Measurements from ENCODE around the gene TJP2.

Gene TJP2

GRCh38 chr9:69173891-69174615 is at the start of gene TJP2:
TJP2 (plus strand) TSS chr9:69174277; CDS start chr9:69174373, 96 bp downstream.
- Histone ChIP-seq H3K27me3 (ENCODE audit: insufficient read depth, low read length) (no peaks in the 10 kb centered on the region), H3K4me3 (ENCODE audit: low read depth, low read length) (peak within 1 kb of the TSS; percentile 89), H3K4me1 (ENCODE audit: control insufficient read depth, insufficient read depth, low read length, unreplicated experiment) (peaks cover 38% of the 10 kb centered on the region), H2AFZ (ENCODE audit: low read length, unreplicated experiment) (peak within 1 kb of the TSS; percentile 88), H3K36me3 (ENCODE audit: insufficient read depth, low read length) (no peaks in the 10 kb centered on the region), H3K27ac (ENCODE audit: low read depth, low read length) (peak within 1 kb of the TSS; percentile 92), H3K79me2 (ENCODE audit: control insufficient read depth, insufficient read depth, low read length, unreplicated experiment) (peaks cover 27% of the 10 kb centered on the region)

- Histone ChIP-seq H2AFZ (ENCODE audit: low read length, unreplicated experiment) (no peak overlapping the region), H3K27me3 (ENCODE audit: insufficient read depth, low read length) (no peaks in the 10 kb centered on the region), H3K4me1 (ENCODE audit: control insufficient read depth, insufficient read depth, low read length, unreplicated experiment) (peaks cover 23% of the 10 kb centered on the region), H3K36me3 (ENCODE audit: insufficient read depth, low read length) (no peaks in the 10 kb centered on the region), H3K79me2 (ENCODE audit: control insufficient read depth, insufficient read depth, low read length, unreplicated experiment) (no peaks in the 10 kb centered on the region), H3K4me3 (ENCODE audit: low read depth, low read length) (peak overlapping the region; percentile 2; the same call in 1 of the 2 replicates), H3K27ac (ENCODE audit: low read depth, low read length) (peak overlapping the region; percentile 12; the same call in 1 of the 2 replicates)
Observed at GRCh38 chr9:69130456-69131441, 43.3 kb upstream of the TJP2 start.

- H2AFZ ChIP-seq (ENCODE audit: low read length, unreplicated experiment), result no peak overlapping the region
- H3K4me1 ChIP-seq (ENCODE audit: control insufficient read depth, insufficient read depth, low read length, unreplicated experiment), result peaks cover 23% of the 10 kb centered on the region
- H3K79me2 ChIP-seq (ENCODE audit: control insufficient read depth, insufficient read depth, low read length, unreplicated experiment), result no peaks in the 10 kb centered on the region
- H3K27me3 ChIP-seq (ENCODE audit: insufficient read depth, low read length), result no peaks in the 10 kb centered on the region
- H3K36me3 ChIP-seq (ENCODE audit: insufficient read depth, low read length), result no peaks in the 10 kb centered on the region
- peak overlapping the region; percentile 2; the same call in 1 of the 2 replicates for H3K4me3 ChIP-seq (ENCODE audit: low read depth, low read length)
- peak overlapping the region; percentile 39 for H3K27ac ChIP-seq (ENCODE audit: low read depth, low read length)
Observed at GRCh38 chr9:69131682-69132081, 42.4 kb upstream of the TJP2 start.

- H3K4me1 ChIP-seq (ENCODE audit: control insufficient read depth, insufficient read depth, low read length, unreplicated experiment), result peaks cover 23% of the 10 kb centered on the region
- no peak overlapping the region for H2AFZ ChIP-seq (ENCODE audit: low read length, unreplicated experiment)
- H3K36me3 ChIP-seq (ENCODE audit: insufficient read depth, low read length), result no peaks in the 10 kb centered on the region
- H3K4me3 ChIP-seq (ENCODE audit: low read depth, low read length), result no peak overlapping the region
- H3K79me2 ChIP-seq (ENCODE audit: control insufficient read depth, insufficient read depth, low read length, unreplicated experiment), result no peaks in the 10 kb centered on the region
- no peaks in the 10 kb centered on the region for H3K27me3 ChIP-seq (ENCODE audit: insufficient read depth, low read length)
- H3K27ac ChIP-seq (ENCODE audit: low read depth, low read length), result peak overlapping the region; percentile 39
Observed at GRCh38 chr9:69132361-69132760, 41.7 kb upstream of the TJP2 start.

GRCh38 chr9:69134412-69134811 is 39.7 kb upstream of the TJP2 start:
- Histone ChIP-seq H3K36me3 (ENCODE audit: insufficient read depth, low read length) (no peaks in the 10 kb centered on the region), H3K27me3 (ENCODE audit: insufficient read depth, low read length) (no peaks in the 10 kb centered on the region), H3K27ac (ENCODE audit: low read depth, low read length) (no peak overlapping the region), H3K4me3 (ENCODE audit: low read depth, low read length) (no peak overlapping the region), H3K79me2 (ENCODE audit: control insufficient read depth, insufficient read depth, low read length, unreplicated experiment) (no peaks in the 10 kb centered on the region), H2AFZ (ENCODE audit: low read length, unreplicated experiment) (no peak overlapping the region), H3K4me1 (ENCODE audit: control insufficient read depth, insufficient read depth, low read length, unreplicated experiment) (peaks cover 23% of the 10 kb centered on the region)

- no peaks in the 10 kb centered on the region for H3K79me2 ChIP-seq (ENCODE audit: control insufficient read depth, insufficient read depth, low read length, unreplicated experiment)
- no peak overlapping the region for H2AFZ ChIP-seq (ENCODE audit: low read length, unreplicated experiment)
- no peaks in the 10 kb centered on the region for H3K36me3 ChIP-seq (ENCODE audit: insufficient read depth, low read length)
- H3K4me3 ChIP-seq (ENCODE audit: low read depth, low read length), result no peak overlapping the region
- H3K27me3 ChIP-seq (ENCODE audit: insufficient read depth, low read length), result no peaks in the 10 kb centered on the region
- H3K4me1 ChIP-seq (ENCODE audit: control insufficient read depth, insufficient read depth, low read length, unreplicated experiment), result peaks cover 13% of the 10 kb centered on the region
- H3K27ac ChIP-seq (ENCODE audit: low read depth, low read length), result no peak overlapping the region
Observed at GRCh38 chr9:69136185-69136584, 37.9 kb upstream of the TJP2 start.

- H3K4me1 ChIP-seq (ENCODE audit: control insufficient read depth, insufficient read depth, low read length, unreplicated experiment), result peaks cover 7% of the 10 kb centered on the region
- H3K4me3 ChIP-seq (ENCODE audit: low read depth, low read length), result no peak overlapping the region
- H3K27ac ChIP-seq (ENCODE audit: low read depth, low read length), result no peak overlapping the region
Observed at GRCh38 chr9:69136779-69137178, 37.3 kb upstream of the TJP2 start.

GRCh38 chr9:69137311-69137710 is 36.8 kb upstream of the TJP2 start:
- H3K36me3 ChIP-seq (ENCODE audit: insufficient read depth, low read length), result no peaks in the 10 kb centered on the region
- H3K4me1 ChIP-seq (ENCODE audit: control insufficient read depth, insufficient read depth, low read length, unreplicated experiment), result peaks cover 2% of the 10 kb centered on the region
- no peak overlapping the region for H3K4me3 ChIP-seq (ENCODE audit: low read depth, low read length)
- no peak overlapping the region for H2AFZ ChIP-seq (ENCODE audit: low read length, unreplicated experiment)
- H3K27me3 ChIP-seq (ENCODE audit: insufficient read depth, low read length), result no peaks in the 10 kb centered on the region
- no peak overlapping the region for H3K27ac ChIP-seq (ENCODE audit: low read depth, low read length)
- no peaks in the 10 kb centered on the region for H3K79me2 ChIP-seq (ENCODE audit: control insufficient read depth, insufficient read depth, low read length, unreplicated experiment)

More at GRCh38 chr9:69136779-69137178, 37.3 kb upstream of the TJP2 start:
- Histone ChIP-seq H3K27me3 (ENCODE audit: insufficient read depth, low read length) (no peaks in the 10 kb centered on the region), H3K36me3 (ENCODE audit: insufficient read depth, low read length) (no peaks in the 10 kb centered on the region), H3K79me2 (ENCODE audit: control insufficient read depth, insufficient read depth, low read length, unreplicated experiment) (no peaks in the 10 kb centered on the region), H2AFZ (ENCODE audit: low read length, unreplicated experiment) (no peak overlapping the region)

GRCh38 chr9:69139596-69139995 is 34.5 kb upstream of the TJP2 start:
- no peak overlapping the region for H3K4me3 ChIP-seq (ENCODE audit: low read depth, low read length)
- H3K36me3 ChIP-seq (ENCODE audit: insufficient read depth, low read length), result no peaks in the 10 kb centered on the region
- H3K4me1 ChIP-seq (ENCODE audit: control insufficient read depth, insufficient read depth, low read length, unreplicated experiment), result no peaks in the 10 kb centered on the region
- H2AFZ ChIP-seq (ENCODE audit: low read length, unreplicated experiment), result no peak overlapping the region
- no peaks in the 10 kb centered on the region for H3K27me3 ChIP-seq (ENCODE audit: insufficient read depth, low read length)
- H3K79me2 ChIP-seq (ENCODE audit: control insufficient read depth, insufficient read depth, low read length, unreplicated experiment), result no peaks in the 10 kb centered on the region
- H3K27ac ChIP-seq (ENCODE audit: low read depth, low read length), result no peak overlapping the region

- Histone ChIP-seq H3K4me3 (ENCODE audit: low read depth, low read length) (no peak overlapping the region), H3K27ac (ENCODE audit: low read depth, low read length) (no peak overlapping the region), H3K27me3 (ENCODE audit: insufficient read depth, low read length) (no peaks in the 10 kb centered on the region), H3K79me2 (ENCODE audit: control insufficient read depth, insufficient read depth, low read length, unreplicated experiment) (no peaks in the 10 kb centered on the region), H3K36me3 (ENCODE audit: insufficient read depth, low read length) (no peaks in the 10 kb centered on the region), H2AFZ (ENCODE audit: low read length, unreplicated experiment) (no peak overlapping the region), H3K4me1 (ENCODE audit: control insufficient read depth, insufficient read depth, low read length, unreplicated experiment) (no peaks in the 10 kb centered on the region)
Observed at GRCh38 chr9:69140123-69140735, 33.8 kb upstream of the TJP2 start.

All from ACC112 (cell line).